Neural progenitor cell (in vitro differentiated cells): ENCODE data around the gene ARNT2.

Experiments
- CTCF ChIP-seq: fragments of 200-600 bp; sonication (generic); IDR thresholded peaks from 2 replicates; pipeline ENCODE4 v1.5.1; 2017; ENCODE audit warnings: antibody characterized with exemption, mild to moderate bottlenecking
- EZH2 ChIP-seq: fragments of 200-600 bp; sonication (generic); IDR thresholded peaks from 2 replicates; pipeline ENCODE4 v1.6.1; 2017; ENCODE audit warnings: antibody characterized with exemption, mild to moderate bottlenecking, moderate library complexity

- no peak for TF ChIP-seq CTCF
- no peak for TF ChIP-seq EZH2
Observed at GRCh38 chr15:80405554-80405850, 1.3 kb downstream of the ARNT2 start.
